GM19035 (cell line): ENCODE data around the gene PATL2.
"Not testable (repeated sequence)": the region's sequence is repeated elsewhere in the genome, so short reads cannot be mapped to it uniquely, and the experiment has no call there.

Experiments
- ATAC-seq: cut with Tn5 transposase; IDR thresholded peaks from one replicate; pipeline ENCODE4 v1.9.1; 2021; ENCODE audit not compliant: unreplicated experiment

The PATL2 gene

GRCh38 chr15:44654858-44655257 is 56.3 kb downstream of the PATL2 start:
- no peak for ATAC-seq

- no peak for ATAC-seq
These were observed 63.5 kb downstream of the PATL2 start for GRCh38 chr15:44647637-44648036.

GRCh38 chr15:44647036-44647435 is 64.1 kb downstream of the PATL2 start:
- no peak for ATAC-seq

GRCh38 chr15:44646460-44646859 is 64.7 kb downstream of the PATL2 start:
- no peak for ATAC-seq

- ATAC-seq, result no peak
These were observed 69.5 kb downstream of the PATL2 start for GRCh38 chr15:44641651-44642050.

GRCh38 chr15:44636976-44637375 is 74.1 kb downstream of the PATL2 start:
- ATAC-seq, result no peak

- no peak for ATAC-seq
These were observed 77.5 kb downstream of the PATL2 start for GRCh38 chr15:44633603-44634002.

- ATAC-seq, result not testable (repeated sequence)
These were observed 85.8 kb downstream of the PATL2 start for GRCh38 chr15:44625286-44625685.

GRCh38 chr15:44623178-44623577 is 87.9 kb downstream of the PATL2 start:
- no peak for ATAC-seq

GRCh38 chr15:44620081-44620480 is 91.0 kb downstream of the PATL2 start:
- no peak for ATAC-seq

GRCh38 chr15:44616974-44617373 is 94.1 kb downstream of the PATL2 start:
- no peak for ATAC-seq
